Measurements from ENCODE around the gene SEMA3A.

Gene SEMA3A

DNA sequence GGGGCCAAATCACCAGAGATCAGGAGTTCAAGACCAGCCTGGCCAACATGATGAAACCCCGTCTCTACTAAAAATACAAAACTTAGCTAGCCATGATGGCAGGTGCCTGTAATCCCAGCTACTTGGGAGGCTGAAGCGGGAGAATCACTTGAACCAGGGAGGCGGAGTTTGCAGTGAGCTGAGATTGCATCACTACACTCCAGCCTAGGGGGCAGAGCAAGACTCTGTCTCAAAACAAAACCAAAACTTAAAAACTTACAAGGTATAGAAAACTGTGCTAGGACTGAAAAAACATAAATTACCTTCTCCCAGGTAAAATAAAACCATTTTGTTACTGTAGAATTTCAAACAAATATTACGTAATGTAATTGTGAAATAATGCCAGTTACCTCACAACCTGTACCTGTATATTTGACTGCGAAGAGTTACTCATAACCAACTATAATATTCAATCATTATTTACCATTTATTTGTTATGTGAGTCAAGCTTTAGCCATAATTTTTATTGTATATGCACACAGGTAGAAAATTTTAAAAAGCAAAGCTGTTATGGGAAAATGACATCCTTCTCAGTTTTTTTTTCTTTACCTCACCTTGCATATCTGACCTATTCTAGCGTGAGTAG, 180.9 kb downstream of the SEMA3A start:
- DNase-seq (ENCODE audit: low read depth), result no peak
- no peak overlapping the region for H3K4me3 ChIP-seq (ENCODE audit: low read length)
- TF ChIP-seq, protein P1, sequence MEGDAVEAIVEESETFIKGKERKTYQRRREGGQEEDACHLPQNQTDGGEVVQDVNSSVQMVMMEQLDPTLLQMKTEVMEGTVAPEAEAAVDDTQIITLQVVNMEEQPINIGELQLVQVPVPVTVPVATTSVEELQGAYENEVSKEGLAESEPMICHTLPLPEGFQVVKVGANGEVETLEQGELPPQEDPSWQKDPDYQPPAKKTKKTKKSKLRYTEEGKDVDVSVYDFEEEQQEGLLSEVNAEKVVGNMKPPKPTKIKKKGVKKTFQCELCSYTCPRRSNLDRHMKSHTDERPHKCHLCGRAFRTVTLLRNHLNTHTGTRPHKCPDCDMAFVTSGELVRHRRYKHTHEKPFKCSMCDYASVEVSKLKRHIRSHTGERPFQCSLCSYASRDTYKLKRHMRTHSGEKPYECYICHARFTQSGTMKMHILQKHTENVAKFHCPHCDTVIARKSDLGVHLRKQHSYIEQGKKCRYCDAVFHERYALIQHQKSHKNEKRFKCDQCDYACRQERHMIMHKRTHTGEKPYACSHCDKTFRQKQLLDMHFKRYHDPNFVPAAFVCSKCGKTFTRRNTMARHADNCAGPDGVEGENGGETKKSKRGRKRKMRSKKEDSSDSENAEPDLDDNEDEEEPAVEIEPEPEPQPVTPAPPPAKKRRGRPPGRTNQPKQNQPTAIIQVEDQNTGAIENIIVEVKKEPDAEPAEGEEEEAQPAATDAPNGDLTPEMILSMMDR (conservative IDR thresholded peaks at IDR 0.05; ENCODE audit: low read length), result no peak

DNA sequence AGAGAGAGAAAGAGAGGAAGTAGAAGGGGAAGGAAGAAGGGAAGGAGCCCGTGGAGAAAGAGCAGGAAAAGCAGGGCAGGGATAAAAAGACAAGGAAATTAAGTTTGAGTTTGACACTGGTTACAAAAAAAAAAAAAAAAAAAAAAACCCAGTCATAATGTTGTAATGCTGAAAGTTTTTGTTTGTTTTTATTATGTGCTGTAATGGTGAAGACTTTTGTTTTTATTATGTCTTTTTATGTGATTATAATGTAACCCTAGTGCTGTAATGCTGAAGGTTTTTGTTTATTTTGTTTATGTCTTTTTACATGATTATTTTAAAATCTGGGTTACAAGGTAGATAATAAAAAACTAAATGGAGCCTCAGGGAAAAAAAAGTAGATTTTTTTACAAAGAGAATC, 184.8 kb downstream of the SEMA3A start:
- no peak overlapping the region for H3K4me3 ChIP-seq (ENCODE audit: low read length)
- TF ChIP-seq, protein P1 (conservative IDR thresholded peaks at IDR 0.05; ENCODE audit: low read length), result no peak
- DNase-seq (ENCODE audit: low read depth), result no peak

DNA sequence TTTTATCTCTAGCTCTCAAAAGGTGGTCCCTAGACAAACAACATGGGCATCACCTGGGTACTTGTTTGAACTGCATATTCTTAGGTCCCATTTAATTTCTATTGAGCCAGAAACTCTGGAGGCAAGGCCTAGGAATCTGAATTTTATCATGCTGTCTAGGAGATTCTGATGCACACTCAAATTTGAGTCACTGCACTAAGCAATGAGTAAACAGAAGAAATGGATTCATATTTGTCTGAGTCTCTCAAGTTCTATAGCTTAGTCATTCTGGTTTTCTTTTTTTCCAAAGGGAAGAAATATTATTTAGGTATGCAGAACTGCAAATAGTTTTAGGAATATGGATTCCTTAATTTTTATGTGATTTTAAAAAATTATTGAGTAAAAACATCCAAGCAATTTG, 185.5 kb downstream of the SEMA3A start:
- peak; percentile 12 for DNase-seq (ENCODE audit: low read depth)
- TF ChIP-seq, protein P1 (conservative IDR thresholded peaks at IDR 0.05; ENCODE audit: low read length), result no peak
- H3K4me3 ChIP-seq (ENCODE audit: low read length), result no peak overlapping the region

DNA sequence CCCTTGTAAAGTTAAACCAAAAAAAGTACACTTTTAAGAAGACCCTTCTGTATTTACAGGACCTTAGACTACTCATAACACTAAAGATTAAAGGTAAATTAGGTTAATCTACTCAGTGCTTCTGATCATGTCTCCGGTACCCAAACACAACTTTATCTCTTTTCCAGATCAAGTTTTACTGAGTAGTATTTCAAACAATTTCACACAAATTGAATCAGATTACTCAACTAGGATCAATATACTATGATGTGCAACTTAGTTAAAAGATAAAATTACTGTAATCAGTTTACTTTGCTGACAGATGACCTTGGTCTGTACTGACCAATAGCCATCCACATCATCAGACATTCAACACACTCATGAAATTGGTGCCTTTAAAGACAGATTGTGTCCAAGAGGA, 191.4 kb downstream of the SEMA3A start:
- H3K4me3 ChIP-seq (ENCODE audit: low read length), result no peak overlapping the region
- TF ChIP-seq, protein P1 (conservative IDR thresholded peaks at IDR 0.05; ENCODE audit: low read length), result no peak
- DNase-seq (ENCODE audit: low read depth), result no peak

DNA sequence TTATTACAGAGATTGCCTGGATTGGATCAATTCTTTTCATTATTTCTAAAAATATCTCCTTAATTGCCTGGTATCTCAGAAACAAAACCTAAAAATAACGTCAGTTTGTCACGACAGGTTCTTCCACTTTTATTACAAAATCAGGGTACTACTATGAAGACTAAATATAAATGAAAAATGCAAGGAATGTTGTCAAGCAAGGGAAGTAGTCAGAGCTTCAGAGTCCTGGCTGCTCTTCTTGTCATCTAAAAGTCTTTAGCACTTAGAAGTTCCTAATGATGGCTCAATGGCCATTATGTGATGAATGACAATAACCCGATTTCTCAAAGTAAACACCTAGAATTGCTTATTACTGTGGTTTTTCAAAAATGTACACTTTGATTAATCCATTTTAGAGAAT, 192.2 kb downstream of the SEMA3A start:
- DNase-seq (ENCODE audit: low read depth), result peak; percentile 15
- TF ChIP-seq, protein P1 (conservative IDR thresholded peaks at IDR 0.05; ENCODE audit: low read length), result no peak
- H3K4me3 ChIP-seq (ENCODE audit: low read length), result no peak overlapping the region

DNA sequence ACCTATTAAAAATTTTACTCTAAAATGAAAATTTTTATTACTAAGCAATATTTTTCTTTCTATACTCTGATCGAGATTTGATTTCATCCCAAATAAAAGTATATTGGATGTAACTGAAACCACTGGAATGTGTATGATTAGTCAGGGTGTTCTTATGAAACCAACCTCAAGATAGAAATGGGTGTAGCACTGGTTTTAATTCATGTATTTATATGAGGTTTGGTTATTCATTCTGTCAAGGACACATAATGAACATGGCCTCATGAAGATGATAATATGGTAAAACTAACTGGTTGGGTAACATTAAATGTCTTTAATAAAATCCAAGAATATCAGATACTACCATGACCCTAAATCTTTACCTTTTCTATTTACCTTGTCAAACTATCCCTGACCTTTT, 197.7 kb downstream of the SEMA3A start:
- TF ChIP-seq, protein P1 (conservative IDR thresholded peaks at IDR 0.05; ENCODE audit: low read length), result no peak
- H3K4me3 ChIP-seq (ENCODE audit: low read length), result no peak overlapping the region
- no peak for DNase-seq (ENCODE audit: low read depth)

DNA sequence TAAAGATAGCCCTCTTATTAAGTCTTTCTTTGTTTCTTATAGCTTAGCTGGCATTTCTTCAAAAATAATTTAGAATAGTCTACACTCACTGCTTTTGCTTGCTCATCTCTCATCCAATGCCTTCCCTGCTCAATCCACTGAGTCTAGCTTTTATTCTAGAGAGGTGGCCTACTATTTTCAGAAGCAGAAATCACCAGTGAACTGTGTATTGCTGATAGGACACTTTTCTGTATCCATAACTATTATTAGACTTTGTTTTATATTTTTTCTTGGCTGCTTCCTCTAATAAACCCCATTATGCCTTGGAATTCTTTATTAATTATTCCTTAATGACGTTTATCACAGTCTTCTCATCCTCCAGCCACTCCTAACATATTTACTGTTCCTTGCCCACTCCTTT, 206.8 kb downstream of the SEMA3A start:
- no peak overlapping the region for H3K4me3 ChIP-seq (ENCODE audit: low read length)
- DNase-seq (ENCODE audit: low read depth), result no peak
- TF ChIP-seq, protein P1 (conservative IDR thresholded peaks at IDR 0.05; ENCODE audit: low read length), result no peak
